ENCODE measurements around the gene COL5A1. TPM values are rescaled to one million over a fixed set of nuclear protein-coding genes. Genes with fewer than 3 reads are reported as not detected.

Gene COL5A1
- total RNA-seq, 1 donor from 2014 or later, result 99.6 TPM

GRCh38 chr9:134689321-134690181 lies 47.9 kb downstream of the COL5A1 start:
- intact Hi-C loops (cut with DNase I), result loop anchor here (2.0 kb wide), 1 partner anchor 49 kb away; the partner anchor contains the start of gene COL5A1
- H3K4me3 ChIP-seq, result no peak overlapping the region
- no peak overlapping the region for H3K27ac ChIP-seq
- H3K27me3 ChIP-seq, result no peaks in the 10 kb centered on the region
- H3K4me1 ChIP-seq, result peaks cover 3 to 11% of the 10 kb centered on the region in 2 donors
- H3K9me3 ChIP-seq, result no peaks in the 10 kb centered on the region
- peak in 1 of 2 donors; percentile 83 for DNase-seq (ENCODE audit: low spot score in 2 of 2)
- peaks cover 18 to 25% of the 10 kb centered on the region in 2 donors for H3K36me3 ChIP-seq
- peak; percentile 76 to 92 (median 91) for TF ChIP-seq CTCF (IDR thresholded peaks at IDR 0.05)

- H3K4me1 ChIP-seq, result peaks cover 3 to 11% of the 10 kb centered on the region in 2 donors
- TF ChIP-seq CTCF (IDR thresholded peaks at IDR 0.05), result no peak
- intact Hi-C loops (cut with DNase I), result no loop called here
- H3K27me3 ChIP-seq, result no peaks in the 10 kb centered on the region
- H3K4me3 ChIP-seq, result no peak overlapping the region
- H3K36me3 ChIP-seq, result peaks cover 18 to 25% of the 10 kb centered on the region in 2 donors
- H3K9me3 ChIP-seq, result no peaks in the 10 kb centered on the region
- no peak for DNase-seq (ENCODE audit: low spot score in 2 of 2)
- H3K27ac ChIP-seq, result no peak overlapping the region
Measured at GRCh38 chr9:134690301-134690751, 48.7 kb downstream of the COL5A1 start.

GRCh38 chr9:134690946-134691694 lies 49.5 kb downstream of the COL5A1 start:
- intact Hi-C loops (cut with DNase I), result no loop called here

GRCh38 chr9:134691695-134692572 lies 50.3 kb downstream of the COL5A1 start:
- TF ChIP-seq CTCF (IDR thresholded peaks at IDR 0.05), result no peak
- peaks cover 3 to 11% of the 10 kb centered on the region in 2 donors for H3K4me1 ChIP-seq

More at GRCh38 chr9:134690946-134691694, 49.5 kb downstream of the COL5A1 start:
- Histone ChIP-seq H3K9me3 (no peaks in the 10 kb centered on the region), H3K4me3 (no peak overlapping the region), H3K27me3 (no peaks in the 10 kb centered on the region), H3K4me1 (peaks cover 3 to 11% of the 10 kb centered on the region in 2 donors), H3K36me3 (peaks cover 18 to 25% of the 10 kb centered on the region in 2 donors), H3K27ac (no peak overlapping the region)
- no peak for TF ChIP-seq CTCF (IDR thresholded peaks at IDR 0.05)
- DNase-seq (ENCODE audit: low spot score in 2 of 2), result no peak

GRCh38 chr9:134692573-134692860 lies 50.9 kb downstream of the COL5A1 start:
- H3K4me3 ChIP-seq, result no peak overlapping the region
- no peak overlapping the region for H3K27ac ChIP-seq
- H3K27me3 ChIP-seq, result no peaks in the 10 kb centered on the region
- H3K36me3 ChIP-seq, result peaks cover 18 to 25% of the 10 kb centered on the region in 2 donors
- H3K9me3 ChIP-seq, result no peaks in the 10 kb centered on the region
- peaks cover 3 to 11% of the 10 kb centered on the region in 2 donors for H3K4me1 ChIP-seq
- no peak for DNase-seq (ENCODE audit: low spot score in 2 of 2)
- no peak for TF ChIP-seq CTCF (IDR thresholded peaks at IDR 0.05)
- intact Hi-C loops (cut with DNase I), result no loop called here

More at GRCh38 chr9:134691695-134692572, 50.3 kb downstream of the COL5A1 start:
- intact Hi-C loops (cut with DNase I), result no loop called here
- Histone ChIP-seq H3K4me3 (no peak overlapping the region), H3K27ac (no peak overlapping the region), H3K9me3 (no peaks in the 10 kb centered on the region), H3K27me3 (no peaks in the 10 kb centered on the region), H3K36me3 (peaks cover 18 to 25% of the 10 kb centered on the region in 2 donors)
- no peak for DNase-seq (ENCODE audit: low spot score in 2 of 2)
